RCC 7860 (cell line): ENCODE results near the gene ATXN10.
A peak's percentile ranks its signal among the peaks of the same experiment; 100 is the strongest.
"Not testable (repeated sequence)": the region's sequence is repeated elsewhere in the genome, so short reads cannot be mapped to it uniquely, and the experiment has no call there.

Experiments
- DNase-seq: peaks from one replicate; pipeline ENCODE4 v3.0.0-alpha.2; 2015; ENCODE audit warnings: low spot score
- FAIRE-seq: peaks from 2 replicates; lab custom pipeline; 2012; peaks lifted over from hg19 to GRCh38; lab: Jason Lieb, UNC

Gene ATXN10

DNA sequence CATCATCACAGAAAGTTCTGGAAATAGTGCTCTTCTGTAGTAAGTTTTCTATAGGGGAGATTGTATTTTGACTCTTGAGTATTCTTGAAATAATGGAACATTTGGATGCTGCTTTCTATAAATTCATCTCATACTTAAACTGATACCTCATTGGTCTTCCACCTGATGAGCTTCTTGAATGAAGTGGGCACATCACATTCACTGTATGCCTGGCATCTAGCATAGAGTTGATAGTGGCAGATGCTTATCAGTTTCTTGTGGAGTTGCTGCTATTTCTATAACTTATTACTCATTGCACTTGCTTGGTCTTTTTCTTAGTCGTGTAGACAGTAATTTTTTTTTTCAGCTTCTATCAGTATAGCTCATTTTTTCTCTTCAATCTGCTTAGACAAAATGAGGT lies 5.4 kb downstream of the ATXN10 start:
- DNase-seq: no peak

GRCh38 chr22:45678961-45679912 lies 7.6 kb downstream of the ATXN10 start:
- peak; percentile 63 for FAIRE-seq
- DNase-seq: peak; percentile 35

More for the DNA sequence above, 5.4 kb downstream of the ATXN10 start:
- FAIRE-seq: no peak

DNA sequence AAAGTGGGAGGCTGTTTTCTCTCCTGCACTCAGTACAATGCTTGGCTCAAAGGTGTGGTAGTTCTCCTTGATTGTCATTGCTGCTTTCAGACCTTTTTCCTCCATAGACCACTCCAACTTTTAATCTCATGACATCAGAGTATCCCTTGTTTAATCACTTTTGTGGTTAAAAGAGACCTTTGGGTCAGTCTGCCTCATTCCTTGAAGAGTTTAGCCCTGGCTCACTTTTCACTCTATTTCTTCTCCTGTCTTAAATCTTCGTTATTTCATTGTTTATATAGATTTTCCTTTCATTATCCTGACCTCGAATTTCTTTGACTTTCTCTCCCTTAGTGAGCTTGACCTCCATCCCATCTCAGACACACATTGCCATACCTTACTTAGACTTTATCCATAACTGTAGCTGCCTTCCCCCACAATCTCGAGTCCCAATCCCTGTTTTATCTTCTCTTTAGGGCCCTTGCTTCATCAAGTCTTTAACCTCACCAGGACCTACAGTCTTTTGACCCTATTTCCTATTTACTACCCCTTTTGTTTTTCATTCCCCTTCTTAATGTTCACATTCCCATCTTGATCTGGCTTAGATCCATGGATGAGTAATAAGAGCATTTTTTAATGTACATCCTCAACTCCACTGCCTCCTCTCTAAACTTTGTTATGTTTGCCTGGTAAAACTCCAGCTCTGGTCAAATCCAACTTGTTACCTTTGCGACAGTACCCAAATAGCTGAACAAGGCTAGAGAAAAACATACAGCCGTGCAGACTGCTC lies 9.5 kb downstream of the ATXN10 start:
- peak; percentile 78 for FAIRE-seq
- DNase-seq: peak; percentile 55

GRCh38 chr22:45682064-45682463 lies 10.4 kb downstream of the ATXN10 start:
- FAIRE-seq (no peak), DNase-seq (no peak)

- DNase-seq, FAIRE-seq: not testable (repeated sequence)
These were observed 11.1 kb downstream of the ATXN10 start for GRCh38 chr22:45682773-45683172.

DNA sequence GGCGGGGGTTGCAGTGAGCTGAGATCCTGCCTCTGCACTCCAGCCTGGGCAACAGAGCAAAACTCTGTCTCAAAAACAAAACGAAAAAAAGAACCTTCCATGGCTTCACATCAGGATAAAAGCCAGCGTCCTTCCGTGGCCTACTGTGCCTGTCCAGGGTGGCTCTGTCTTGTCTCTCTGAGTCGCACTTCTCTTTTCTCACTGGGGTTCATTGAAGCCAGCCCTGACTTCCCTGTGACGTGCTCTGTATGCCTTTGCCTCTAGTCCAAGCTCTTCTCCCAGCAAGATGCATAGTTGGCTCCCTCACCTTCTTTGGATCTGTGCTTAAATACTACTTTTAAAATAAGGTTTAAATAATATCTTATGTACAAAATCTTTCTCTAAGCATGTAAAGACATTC lies 11.6 kb downstream of the ATXN10 start:
- no peak for DNase-seq
- no peak for FAIRE-seq

- DNase-seq: no peak
- no peak for FAIRE-seq
These were observed 12.0 kb downstream of the ATXN10 start for GRCh38 chr22:45683680-45684079.

- DNase-seq (no peak), FAIRE-seq (no peak)
These were observed 12.5 kb downstream of the ATXN10 start for GRCh38 chr22:45684169-45684568.

DNA sequence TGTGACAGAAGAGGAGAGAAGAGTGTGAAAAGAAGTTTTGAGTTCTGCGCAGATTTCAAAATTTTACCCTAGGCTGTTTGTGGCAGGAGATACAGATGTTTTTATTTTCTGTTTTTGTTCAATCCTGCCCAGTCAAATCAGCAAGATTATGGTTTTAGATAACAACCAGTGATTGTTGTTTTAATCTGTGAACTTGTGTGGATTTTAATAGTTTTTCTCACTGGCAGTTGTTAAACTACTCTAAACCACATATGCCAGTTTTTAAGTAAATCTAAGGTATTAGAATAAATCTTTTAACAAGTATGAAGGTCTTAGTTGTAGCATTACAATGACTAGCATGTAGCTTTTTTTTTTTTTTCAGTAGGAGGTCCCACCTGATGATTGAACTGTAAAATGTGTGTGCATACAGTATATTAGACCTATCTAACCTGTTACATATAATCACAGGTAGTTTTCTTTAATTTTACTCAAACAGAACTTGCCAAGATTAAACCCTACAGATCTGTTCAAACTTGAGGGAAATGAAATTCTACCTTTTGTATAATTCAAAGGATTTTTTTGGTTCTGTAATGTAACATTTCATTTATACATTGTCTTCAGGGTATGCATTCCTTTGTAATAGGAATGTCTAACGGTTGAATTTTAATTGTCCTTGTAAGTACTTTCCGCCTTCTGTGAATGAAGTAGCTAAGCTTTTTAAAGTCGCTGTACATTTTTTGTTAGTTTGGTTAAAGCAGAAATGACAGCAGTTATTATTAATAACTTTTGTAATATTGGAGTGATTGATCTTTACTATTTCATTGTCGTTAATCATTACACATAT lies 13.3 kb downstream of the ATXN10 start:
- DNase-seq (no peak), FAIRE-seq (no peak)

- FAIRE-seq: no peak
- DNase-seq: no peak
These were observed 14.4 kb downstream of the ATXN10 start for GRCh38 chr22:45686004-45686403.

GRCh38 chr22:45686836-45687235 lies 15.2 kb downstream of the ATXN10 start:
- FAIRE-seq (no peak), DNase-seq (no peak)

DNA sequence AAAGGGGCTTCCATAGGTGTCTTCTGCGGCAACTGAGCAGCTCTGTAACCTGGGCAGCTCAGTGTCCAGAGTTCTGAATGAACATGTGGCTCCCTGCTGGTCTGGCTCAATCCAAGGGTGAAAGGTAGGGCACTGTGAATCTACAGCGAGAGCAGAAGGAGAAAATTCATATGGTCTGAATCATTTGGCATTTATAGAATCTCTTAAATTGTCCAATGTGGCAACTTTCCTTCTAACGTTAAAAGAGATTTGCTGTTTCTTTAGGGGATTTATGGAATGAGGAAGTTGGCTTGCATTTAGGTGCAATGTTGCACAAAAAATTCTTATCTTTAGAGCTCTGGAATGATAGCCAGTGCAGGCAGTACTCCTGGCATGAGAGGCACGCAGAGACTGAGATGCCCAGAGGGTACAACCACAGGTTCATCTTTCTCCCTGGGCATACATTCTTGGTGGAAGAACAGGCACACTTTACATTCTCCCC lies 17.0 kb downstream of the ATXN10 start:
- peak; percentile 96 for FAIRE-seq
- DNase-seq: peak; percentile 93

GRCh38 chr22:45689211-45689610 lies 17.6 kb downstream of the ATXN10 start:
- no peak for FAIRE-seq
- DNase-seq: peak; percentile 22

DNA sequence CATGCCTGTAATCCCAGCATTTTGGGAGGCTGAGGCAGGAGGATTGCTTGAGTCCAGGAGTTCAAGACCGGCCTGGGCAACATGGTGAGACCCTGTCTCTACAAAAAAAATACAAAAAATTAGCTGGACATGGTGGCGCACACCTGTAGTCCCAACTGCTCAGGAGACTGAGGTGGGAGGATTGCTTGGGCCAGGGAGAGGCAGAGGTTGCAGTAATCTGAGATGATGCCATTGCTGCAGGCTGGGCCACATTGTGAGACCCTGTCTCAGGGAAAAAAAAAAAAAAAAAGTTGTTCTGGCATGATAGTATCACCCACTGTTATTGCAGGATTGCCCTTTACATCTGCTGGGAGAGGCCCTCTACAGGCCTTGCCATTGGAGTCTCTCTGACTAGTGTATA lies 18.4 kb downstream of the ATXN10 start:
- no peak for DNase-seq
- FAIRE-seq: no peak

GRCh38 chr22:45692549-45692948 lies 20.9 kb downstream of the ATXN10 start:
- FAIRE-seq (peak; percentile 34), DNase-seq (no peak)

DNA sequence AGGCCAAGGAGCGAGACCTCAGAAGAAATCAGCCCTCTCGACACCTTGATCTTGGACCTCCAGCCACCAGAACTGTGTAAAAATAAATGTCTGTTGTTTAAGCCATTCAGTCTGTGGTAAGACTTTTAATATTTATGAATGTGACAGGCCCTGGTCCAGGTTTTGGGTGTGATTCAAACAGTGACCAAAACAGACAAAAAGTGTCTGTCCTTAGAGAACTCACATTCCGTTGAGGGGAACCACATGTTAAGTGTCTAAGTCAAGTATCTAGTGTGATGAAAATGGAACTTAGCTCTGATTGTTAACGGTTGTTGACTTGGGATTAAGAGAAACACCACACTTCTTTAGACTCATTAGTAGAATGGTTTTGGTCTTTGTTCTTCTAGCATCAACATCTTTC lies 22.2 kb downstream of the ATXN10 start:
- FAIRE-seq (no peak), DNase-seq (no peak)

DNA sequence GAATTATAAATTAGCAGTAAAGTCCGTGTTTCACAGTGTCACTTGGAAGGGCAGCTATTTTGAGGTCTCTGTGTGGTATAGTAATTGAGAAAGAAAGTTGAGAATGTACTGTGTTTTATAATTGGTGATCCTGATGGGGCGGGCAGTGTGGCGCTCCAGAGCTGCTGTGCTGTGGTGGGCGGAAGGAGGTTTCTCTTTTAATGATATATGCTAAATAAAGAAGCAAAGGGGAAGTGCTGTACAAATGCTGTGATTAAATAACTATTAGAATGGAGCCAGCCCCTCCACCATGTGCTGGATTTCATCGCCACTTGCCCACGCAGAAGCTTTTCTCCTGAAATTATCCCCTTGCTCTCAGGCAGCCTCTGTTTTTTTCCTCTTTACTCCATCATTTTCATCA lies 24.6 kb downstream of the ATXN10 start:
- no peak for FAIRE-seq
- DNase-seq: no peak

- no peak for FAIRE-seq
- no peak for DNase-seq
These were observed 26.5 kb downstream of the ATXN10 start for GRCh38 chr22:45698094-45698493.

GRCh38 chr22:45702981-45703380 lies 31.3 kb downstream of the ATXN10 start:
- FAIRE-seq (no peak), DNase-seq (no peak)

DNA sequence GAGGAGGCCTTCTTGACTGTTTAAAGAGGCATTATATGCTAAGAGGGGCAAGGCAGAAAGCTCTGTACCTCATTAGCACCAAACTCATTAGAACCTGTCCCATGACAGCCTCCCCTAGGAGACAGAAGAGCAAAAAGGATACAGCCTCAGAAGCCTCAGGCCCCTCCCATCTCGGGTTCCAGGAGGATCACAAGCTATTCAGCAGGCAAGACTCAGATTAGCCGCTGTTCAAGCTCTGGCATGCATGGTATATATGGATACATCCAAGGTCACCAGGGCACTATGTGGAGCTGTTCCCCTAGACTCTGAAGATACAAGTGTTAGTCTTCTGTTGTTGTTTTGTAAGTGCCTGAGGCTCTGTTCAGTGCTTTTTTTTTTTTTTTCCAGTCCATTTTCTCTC lies 32.1 kb downstream of the ATXN10 start:
- DNase-seq (no peak), FAIRE-seq (no peak)

GRCh38 chr22:45704648-45705047 lies 33.0 kb downstream of the ATXN10 start:
- FAIRE-seq (no peak), DNase-seq (no peak)
